HepG2 (cell line): Measurements from ENCODE around the gene PSMD12. TPM values are rescaled to one million over a fixed set of nuclear protein-coding genes. Genes with fewer than 3 reads are reported as not detected.

Source experiments
- CREBL2 ChIP-seq: sonication (generic); formaldehyde crosslinking; IDR thresholded peaks from 2 replicates; pipeline ENCODE4 v1.8.1; 2023; ENCODE audit warnings: missing genetic modification reagents, mild to moderate bottlenecking, borderline replicate concordance
- DDIT3 ChIP-seq: sonication (generic); formaldehyde crosslinking; IDR thresholded peaks from 2 replicates; pipeline ENCODE4 v1.4.0; 2020; ENCODE audit warnings: mild to moderate bottlenecking, missing genetic modification reagents
- GZF1 ChIP-seq: sonication (generic); formaldehyde crosslinking; IDR thresholded peaks from 2 replicates; pipeline ENCODE4 v1.5.1; 2020; ENCODE audit warnings: mild to moderate bottlenecking, missing genetic modification reagents
- HDAC2 ChIP-seq: sonication (generic); formaldehyde crosslinking; IDR thresholded peaks from 2 replicates; pipeline ENCODE4 v1.4.0; 2020; ENCODE audit warnings: missing genetic modification reagents
- HMG20B ChIP-seq: conservative IDR thresholded peaks from 2 replicates; pipeline ENCODE4 v1.6.1; 2016; ENCODE audit warnings: missing genetic modification reagents, missing compliant biosample characterization
- JUN ChIP-seq: sonication (generic); formaldehyde crosslinking; IDR thresholded peaks from 2 replicates; pipeline ENCODE4 v1.4.0; 2020; ENCODE audit warnings: mild to moderate bottlenecking, missing genetic modification reagents
- KLF16 ChIP-seq, 2 experiments: sonication (generic) in 1 of 2; formaldehyde crosslinking in 1 of 2; IDR thresholded peaks; 2 replicates each; pipeline versions ENCODE4 v1.6.1 to v1.8.0; 2016 to 2023; ENCODE audit warnings: missing genetic modification reagents in 2 of 2, missing compliant biosample characterization in 1 of 2
- MAFK ChIP-seq, 2 experiments: IDR thresholded peaks in 1 of 2; conservative IDR thresholded peaks in 1 of 2; 2 replicates each; pipeline ENCODE4 v1.6.1; 2011; ENCODE audit warnings: improper control_type of control experiment in 2 of 2, low read length in 2 of 2
- MAZ ChIP-seq, 2 experiments: sonication (generic) in 1 of 2; formaldehyde crosslinking in 1 of 2; IDR thresholded peaks; 2 replicates each; pipeline versions ENCODE4 v1.5.0 to v1.6.1; 2012 to 2020; ENCODE audit warnings: low read depth in 2 of 2, mild to moderate bottlenecking in 2 of 2, borderline replicate concordance in 1 of 2, improper control_type of control experiment in 1 of 2, low read length in 1 of 2, missing genetic modification reagents in 1 of 2, moderate library complexity in 1 of 2
- POLR2G ChIP-seq: fragments of 200-400 bp; formaldehyde crosslinking; IDR thresholded peaks from 2 replicates; pipeline ENCODE4 v1.6.1; 2018; ENCODE audit warnings: mild to moderate bottlenecking, low read depth, low read length, moderate library complexity
- PRPF4 ChIP-seq: fragments of 200-400 bp; formaldehyde crosslinking; IDR thresholded peaks from 2 replicates; pipeline ENCODE4 v1.6.1; 2016; ENCODE audit warnings: low read length, low read depth; ENCODE audit not compliant: poor library complexity, severe bottlenecking
- PTBP1 ChIP-seq: fragments of 200-400 bp; formaldehyde crosslinking; IDR thresholded peaks from 2 replicates; pipeline ENCODE4 v1.6.1; 2018; ENCODE audit warnings: low read length, low read depth; ENCODE audit not compliant: poor library complexity, severe bottlenecking
- TOE1 ChIP-seq: sonication (generic); formaldehyde crosslinking; IDR thresholded peaks from 2 replicates; pipeline ENCODE4 v1.4.0; 2020; ENCODE audit warnings: mild to moderate bottlenecking, missing genetic modification reagents
- ZNF724P ChIP-seq: sonication (generic); formaldehyde crosslinking; IDR thresholded peaks from 2 replicates; pipeline ENCODE4 v1.8.0; 2022; ENCODE audit warnings: missing genetic modification reagents, borderline replicate concordance
- ZNF776 ChIP-seq: sonication (generic); formaldehyde crosslinking; IDR thresholded peaks from 2 replicates; pipeline ENCODE4 v1.4.0; 2020; ENCODE audit warnings: mild to moderate bottlenecking, missing genetic modification reagents
- ZNF83 ChIP-seq: sonication (generic); formaldehyde crosslinking; IDR thresholded peaks from 2 replicates; pipeline ENCODE4 v1.4.0; 2020; ENCODE audit warnings: missing genetic modification reagents, mild to moderate bottlenecking, borderline replicate concordance
- ZNF878 ChIP-seq: sonication (generic); formaldehyde crosslinking; IDR thresholded peaks from 2 replicates; pipeline ENCODE4 v1.8.1; 2023; ENCODE audit warnings: mild to moderate bottlenecking, missing genetic modification reagents, moderate library complexity
- polyA plus RNA-seq, 8 experiments: library from polyadenylated mRNA; depleted of rRNA in 3 of 8; stranded (reverse) in 7 of 8; unstranded in 1 of 8; fragments of >200 nt; fragmentation: Illumina TruSeq in 4 of 8; extraction: Trizol in 4 of 8; gene quantifications; 2 replicates each; pipeline versions ENCODE4 v1.2.1 to v1.2.3, GENCODE V29; 2011 to 2016; ENCODE audit warnings: low read depth in 4 of 8, missing spikeins in 1 of 8, mixed read lengths in 1 of 8; ENCODE audit not compliant: insufficient read depth in 1 of 8
- total RNA-seq, 5 experiments: library from RNA; depleted of rRNA; stranded (reverse); fragments of >200 nt; fragmentation: Illumina TruSeq; extraction: Trizol; gene quantifications; 2 replicates each; pipeline ENCODE4 v1.2.3, GENCODE V29; 2016; ENCODE audit warnings: low read depth in 1 of 5
- TF ChIP-seq, protein P1 (sequence below): fragments of 450-650 bp; IDR thresholded peaks from 2 replicates; pipeline ENCODE4 v1.6.1; 2017; ENCODE audit warnings: mild to moderate bottlenecking
- TF ChIP-seq, protein P2 (sequence below): IDR thresholded peaks from 2 replicates; pipeline ENCODE4 v1.6.1; 2016; ENCODE audit warnings: low read depth
- TF ChIP-seq, protein P3 (sequence below): sonication (generic); formaldehyde crosslinking; IDR thresholded peaks from 2 replicates; pipeline ENCODE4 v1.4.0; 2020; ENCODE audit warnings: mild to moderate bottlenecking, missing genetic modification reagents
- TF ChIP-seq, protein P4 (sequence below): conservative IDR thresholded peaks from 2 replicates; pipeline ENCODE4 v1.6.1; 2018; ENCODE audit warnings: missing genetic modification reagents

The PSMD12 gene
- total and polyA plus RNA-seq, 2 of the 13 experiments (the other 11 are each of a cell fraction or from before 2014, with no cell fraction given): 27.4 to 71.7 TPM

DNA sequence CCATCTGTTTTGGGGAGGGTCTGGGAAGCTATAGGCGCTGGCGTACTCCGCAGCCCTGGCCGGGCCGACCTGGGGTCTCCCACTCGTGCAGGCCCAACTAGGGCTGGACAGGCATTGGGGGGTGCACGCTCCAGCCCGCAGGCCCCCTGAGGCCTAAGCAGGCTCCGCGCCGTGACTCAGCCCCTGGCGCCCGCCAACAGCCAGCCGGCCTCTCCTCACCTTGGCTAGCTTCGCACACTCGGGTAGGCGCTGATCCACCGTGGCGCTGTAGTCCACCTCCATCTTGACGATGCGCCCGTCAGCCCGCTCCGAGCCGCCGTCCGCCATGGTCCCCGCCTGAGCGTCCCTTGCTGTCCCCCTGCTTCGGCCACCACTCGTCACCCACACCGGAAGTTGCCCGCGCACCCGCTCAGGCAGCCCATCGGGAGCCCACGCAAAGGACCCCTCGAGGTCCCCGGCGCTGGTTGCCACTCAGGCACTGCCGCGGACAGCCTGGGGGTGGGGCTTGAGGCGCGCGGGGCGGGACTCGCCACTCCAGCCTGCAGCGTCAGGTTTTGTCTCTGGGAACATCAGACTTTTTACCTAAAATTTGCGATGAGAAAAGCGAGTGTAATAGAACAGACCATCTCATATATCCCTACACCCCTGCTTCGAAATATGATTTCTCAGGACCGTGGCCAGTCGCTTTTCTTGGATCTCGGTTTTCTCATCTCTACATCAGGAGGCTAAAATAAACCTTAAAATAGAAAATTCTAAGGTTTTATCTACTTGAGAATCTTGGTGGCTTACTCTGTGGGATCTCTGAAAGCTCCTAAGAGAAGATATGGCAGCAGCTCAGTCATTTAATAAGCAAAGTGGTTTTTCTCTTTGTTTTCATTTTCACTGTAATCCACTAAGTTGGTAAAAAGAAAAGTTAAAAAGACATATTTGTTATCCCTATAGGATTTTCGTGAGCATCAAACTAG lies at the start of gene PSMD12 (continued):
- TF ChIP-seq, protein P1, sequence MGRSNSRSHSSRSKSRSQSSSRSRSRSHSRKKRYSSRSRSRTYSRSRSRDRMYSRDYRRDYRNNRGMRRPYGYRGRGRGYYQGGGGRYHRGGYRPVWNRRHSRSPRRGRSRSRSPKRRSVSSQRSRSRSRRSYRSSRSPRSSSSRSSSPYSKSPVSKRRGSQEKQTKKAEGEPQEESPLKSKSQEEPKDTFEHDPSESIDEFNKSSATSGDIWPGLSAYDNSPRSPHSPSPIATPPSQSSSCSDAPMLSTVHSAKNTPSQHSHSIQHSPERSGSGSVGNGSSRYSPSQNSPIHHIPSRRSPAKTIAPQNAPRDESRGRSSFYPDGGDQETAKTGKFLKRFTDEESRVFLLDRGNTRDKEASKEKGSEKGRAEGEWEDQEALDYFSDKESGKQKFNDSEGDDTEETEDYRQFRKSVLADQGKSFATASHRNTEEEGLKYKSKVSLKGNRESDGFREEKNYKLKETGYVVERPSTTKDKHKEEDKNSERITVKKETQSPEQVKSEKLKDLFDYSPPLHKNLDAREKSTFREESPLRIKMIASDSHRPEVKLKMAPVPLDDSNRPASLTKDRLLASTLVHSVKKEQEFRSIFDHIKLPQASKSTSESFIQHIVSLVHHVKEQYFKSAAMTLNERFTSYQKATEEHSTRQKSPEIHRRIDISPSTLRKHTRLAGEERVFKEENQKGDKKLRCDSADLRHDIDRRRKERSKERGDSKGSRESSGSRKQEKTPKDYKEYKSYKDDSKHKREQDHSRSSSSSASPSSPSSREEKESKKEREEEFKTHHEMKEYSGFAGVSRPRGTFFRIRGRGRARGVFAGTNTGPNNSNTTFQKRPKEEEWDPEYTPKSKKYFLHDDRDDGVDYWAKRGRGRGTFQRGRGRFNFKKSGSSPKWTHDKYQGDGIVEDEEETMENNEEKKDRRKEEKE: no peak
- peak; percentile 86 for TF ChIP-seq JUN (CRISPR knock-in tag)
- peak; percentile 91 for TF ChIP-seq HDAC2
- TF ChIP-seq CREBL2 (CRISPR knock-in tag): peak; percentile 95; the same call in 1 of the 2 replicates
- no peak for TF ChIP-seq MAFK (conservative IDR thresholded peaks at IDR 0.05 in 1 of 2, IDR thresholded peaks at IDR 0.05 in 1 of 2; ENCODE audit: low read length in 2 of 2)
- TF ChIP-seq, protein P2, sequence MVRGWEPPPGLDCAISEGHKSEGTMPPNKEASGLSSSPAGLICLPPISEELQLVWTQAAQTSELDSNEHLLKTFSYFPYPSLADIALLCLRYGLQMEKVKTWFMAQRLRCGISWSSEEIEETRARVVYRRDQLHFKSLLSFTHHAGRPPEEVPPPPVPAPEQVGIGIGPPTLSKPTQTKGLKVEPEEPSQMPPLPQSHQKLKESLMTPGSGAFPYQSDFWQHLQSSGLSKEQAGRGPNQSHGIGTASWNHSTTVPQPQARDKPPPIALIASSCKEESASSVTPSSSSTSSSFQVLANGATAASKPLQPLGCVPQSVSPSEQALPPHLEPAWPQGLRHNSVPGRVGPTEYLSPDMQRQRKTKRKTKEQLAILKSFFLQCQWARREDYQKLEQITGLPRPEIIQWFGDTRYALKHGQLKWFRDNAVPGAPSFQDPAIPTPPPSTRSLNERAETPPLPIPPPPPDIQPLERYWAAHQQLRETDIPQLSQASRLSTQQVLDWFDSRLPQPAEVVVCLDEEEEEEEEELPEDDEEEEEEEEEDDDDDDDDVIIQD (CRISPR knock-in tag): 0 out of 2 replicates have a peak, but pooled peaks have one; percentile 53
- TF ChIP-seq, protein P3, sequence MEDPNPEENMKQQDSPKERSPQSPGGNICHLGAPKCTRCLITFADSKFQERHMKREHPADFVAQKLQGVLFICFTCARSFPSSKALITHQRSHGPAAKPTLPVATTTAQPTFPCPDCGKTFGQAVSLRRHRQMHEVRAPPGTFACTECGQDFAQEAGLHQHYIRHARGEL: no peak
- TF ChIP-seq PRPF4: no peak
- peak; percentile 95 for TF ChIP-seq ZNF776 (CRISPR knock-in tag)
- TF ChIP-seq HMG20B (CRISPR knock-in tag): no peak; the same call in 1 of the 2 replicates
- no peak for TF ChIP-seq ZNF878 (CRISPR knock-in tag)
- peak; percentile 88; the same call in 1 of the 2 replicates for TF ChIP-seq GZF1 (CRISPR knock-in tag)
- TF ChIP-seq KLF16 (CRISPR knock-in tag; IDR thresholded peaks at IDR 0.05): peak; percentile 17 to 87; a peak in 2 of 4 replicates
- TF ChIP-seq, protein P4, sequence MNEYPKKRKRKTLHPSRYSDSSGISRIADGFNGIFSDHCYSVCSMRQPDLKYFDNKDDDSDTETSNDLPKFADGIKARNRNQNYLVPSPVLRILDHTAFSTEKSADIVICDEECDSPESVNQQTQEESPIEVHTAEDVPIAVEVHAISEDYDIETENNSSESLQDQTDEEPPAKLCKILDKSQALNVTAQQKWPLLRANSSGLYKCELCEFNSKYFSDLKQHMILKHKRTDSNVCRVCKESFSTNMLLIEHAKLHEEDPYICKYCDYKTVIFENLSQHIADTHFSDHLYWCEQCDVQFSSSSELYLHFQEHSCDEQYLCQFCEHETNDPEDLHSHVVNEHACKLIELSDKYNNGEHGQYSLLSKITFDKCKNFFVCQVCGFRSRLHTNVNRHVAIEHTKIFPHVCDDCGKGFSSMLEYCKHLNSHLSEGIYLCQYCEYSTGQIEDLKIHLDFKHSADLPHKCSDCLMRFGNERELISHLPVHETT (CRISPR knock-in tag): peak; percentile 70
- peak; percentile 43; the same call in 1 of the 2 replicates for TF ChIP-seq MAZ (IDR thresholded peaks at IDR 0.05; ENCODE audit: borderline replicate concordance, low read depth, low read length)
- TF ChIP-seq MAZ (CRISPR knock-in tag; IDR thresholded peaks at IDR 0.05; ENCODE audit: low read depth): peak; percentile 94
- no peak for TF ChIP-seq PTBP1
- peak; percentile 95; the same call in 1 of the 2 replicates for TF ChIP-seq ZNF724P (CRISPR knock-in tag)
- TF ChIP-seq TOE1: no peak; the same call in 1 of the 2 replicates
- TF ChIP-seq POLR2G: peak; percentile 97
- TF ChIP-seq DDIT3 (CRISPR knock-in tag): no peak
- peak; percentile 97; the same call in 1 of the 2 replicates for TF ChIP-seq ZNF83 (CRISPR knock-in tag)
